Stimulated activated CD8-positive, alpha-beta memory T cell treated with anti-CD3 and anti-CD28 coated beads, Interleukin-2, amount 100 ng/mL, for 48 hours (primary cell): ENCODE results near the gene PYGO2.

ENCODE experiments used
- DNase-seq, 2 donors: peaks; one replicate each; pipeline ENCODE4 v3.0.0-alpha.2; 2020; ENCODE audit warnings: low read depth in 2 of 2

Gene PYGO2

DNA sequence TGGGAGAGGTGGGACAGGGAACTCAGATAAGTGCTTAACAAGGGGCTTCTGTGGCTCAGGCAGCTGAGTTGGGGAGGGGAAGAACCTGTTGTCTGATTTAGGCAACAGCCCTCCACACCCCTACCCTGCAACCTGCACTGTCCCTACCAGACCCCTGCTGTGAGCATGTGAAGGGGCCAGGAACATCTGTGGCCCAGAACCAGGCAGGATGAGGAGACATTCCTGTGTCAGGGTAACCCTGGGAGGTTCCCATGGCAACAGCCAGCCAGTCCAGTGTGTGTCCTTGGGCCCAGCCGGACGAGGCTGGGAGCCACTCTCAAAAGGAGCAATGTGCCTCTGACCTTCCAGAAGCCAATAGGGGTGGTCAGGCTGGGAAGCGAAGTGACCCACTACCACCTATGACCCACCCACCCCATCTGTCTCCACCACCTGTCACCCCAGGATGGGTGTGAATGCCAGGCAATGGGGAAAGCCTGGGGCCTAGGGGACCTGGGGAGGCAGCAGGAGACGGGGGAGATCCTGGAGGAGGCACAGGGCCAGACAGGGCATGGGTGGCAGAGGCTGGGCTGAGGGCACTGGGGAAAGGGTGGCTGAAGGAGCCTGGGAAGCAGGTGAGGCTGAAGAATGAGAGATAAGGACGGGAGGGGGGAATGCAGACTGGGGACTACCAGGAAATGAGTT, 20.1 kb downstream of the PYGO2 start:
- no peak for DNase-seq

DNA sequence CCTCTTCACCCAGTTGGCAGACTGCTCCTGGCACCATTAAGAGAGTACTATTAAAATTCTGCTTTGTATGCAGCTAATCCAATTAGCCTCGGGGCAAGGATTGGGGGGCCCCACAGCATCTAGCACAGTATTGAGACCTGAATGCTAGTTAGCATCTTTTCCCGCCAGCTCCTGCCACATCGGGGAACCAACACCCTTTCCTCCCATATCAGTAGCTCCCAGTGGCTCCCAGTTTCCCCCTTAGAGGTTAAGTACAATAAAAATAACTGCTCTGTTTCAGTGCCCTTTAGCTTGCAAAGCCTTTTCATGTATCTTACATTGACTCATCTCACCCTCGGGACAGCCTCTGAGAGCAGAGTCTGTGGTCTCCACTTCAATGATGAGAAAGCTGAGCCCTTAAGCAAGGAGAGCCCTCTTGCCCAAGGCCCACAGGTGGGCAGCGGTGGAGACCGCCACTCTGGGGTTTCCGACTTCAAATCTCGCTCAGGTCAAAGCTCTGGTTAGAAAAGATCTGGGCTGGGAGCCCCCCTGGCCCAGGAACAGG, 20.9 kb downstream of the PYGO2 start:
- no peak for DNase-seq

DNA sequence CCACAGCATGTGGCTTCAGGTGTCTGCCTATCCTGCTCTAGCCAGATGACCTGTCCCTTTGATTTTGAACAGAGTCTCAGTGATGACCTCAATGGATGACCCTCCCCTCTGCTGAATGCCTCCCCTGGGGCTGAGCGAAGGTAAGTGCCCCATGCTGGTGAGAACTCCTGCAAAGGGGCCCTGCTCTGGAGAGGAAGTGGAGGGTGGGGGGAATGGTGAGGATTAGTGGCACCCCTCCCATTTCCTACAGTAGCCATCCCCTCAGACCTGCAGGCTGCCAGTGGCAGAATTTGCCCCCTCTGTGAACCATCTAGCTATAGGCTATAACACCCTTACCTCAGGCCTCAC, 21.4 kb downstream of the PYGO2 start:
- DNase-seq, result no peak

GRCh38 chr1:154938604-154939399, 22.8 kb downstream of the PYGO2 start:
- no peak for DNase-seq

DNA sequence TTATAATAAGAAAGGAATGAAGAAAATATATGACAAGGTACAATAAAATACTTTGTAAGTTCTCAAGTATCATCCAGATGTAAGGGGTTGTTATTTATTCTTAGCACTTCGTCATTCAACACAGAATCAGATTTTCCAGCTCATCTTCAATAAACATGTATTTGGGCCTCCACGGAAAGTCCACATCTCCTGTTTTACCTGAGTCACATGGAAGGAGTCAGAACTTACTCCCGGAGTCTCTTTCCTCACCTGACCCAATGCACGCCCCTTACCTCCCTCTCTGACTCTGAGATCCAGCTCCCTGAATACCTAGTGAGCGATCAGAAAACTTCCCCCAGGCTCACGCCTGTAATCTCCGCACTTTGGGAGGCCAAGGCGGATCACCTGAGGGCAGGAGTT, 23.6 kb downstream of the PYGO2 start:
- DNase-seq, result no peak

GRCh38 chr1:154937085-154937987, 24.2 kb downstream of the PYGO2 start:
- DNase-seq, result peak; percentile 82

DNA sequence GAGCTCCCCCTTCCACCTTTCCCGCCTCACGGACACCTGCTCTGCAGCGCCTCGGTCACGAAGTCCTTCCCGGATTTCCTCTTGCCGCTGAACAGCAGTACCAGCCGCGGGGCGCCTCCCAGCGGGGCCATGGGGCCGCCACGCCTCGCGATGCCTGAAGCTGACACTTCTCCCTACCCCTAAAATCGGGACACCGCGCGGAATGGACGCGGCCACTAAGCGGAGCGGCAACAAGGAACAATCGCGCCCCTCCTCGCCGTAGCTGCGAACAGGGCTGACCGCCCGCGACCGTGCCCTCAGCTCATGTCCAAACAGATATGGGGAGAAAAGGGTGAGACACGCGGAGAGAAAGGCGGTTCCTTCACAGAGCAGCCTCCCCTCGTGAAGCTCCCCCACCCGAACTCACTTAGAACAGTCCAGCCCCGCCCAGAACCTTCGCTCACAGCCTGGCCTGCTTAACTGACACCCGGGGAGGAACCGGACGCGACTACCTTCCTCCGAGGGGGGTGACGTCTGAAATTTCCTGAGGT, 25.0 kb downstream of the PYGO2 start, which contains the start of gene PMVK:
PMVK (minus strand) TSS at position 165 of the 530 bp plus-strand sequence; CDS start at position 131, 34 bp downstream.
- peak; percentile 87 to 90 for DNase-seq

GRCh38 chr1:154935749-154936554, 25.6 kb downstream of the PYGO2 start:
- DNase-seq, result no peak

DNA sequence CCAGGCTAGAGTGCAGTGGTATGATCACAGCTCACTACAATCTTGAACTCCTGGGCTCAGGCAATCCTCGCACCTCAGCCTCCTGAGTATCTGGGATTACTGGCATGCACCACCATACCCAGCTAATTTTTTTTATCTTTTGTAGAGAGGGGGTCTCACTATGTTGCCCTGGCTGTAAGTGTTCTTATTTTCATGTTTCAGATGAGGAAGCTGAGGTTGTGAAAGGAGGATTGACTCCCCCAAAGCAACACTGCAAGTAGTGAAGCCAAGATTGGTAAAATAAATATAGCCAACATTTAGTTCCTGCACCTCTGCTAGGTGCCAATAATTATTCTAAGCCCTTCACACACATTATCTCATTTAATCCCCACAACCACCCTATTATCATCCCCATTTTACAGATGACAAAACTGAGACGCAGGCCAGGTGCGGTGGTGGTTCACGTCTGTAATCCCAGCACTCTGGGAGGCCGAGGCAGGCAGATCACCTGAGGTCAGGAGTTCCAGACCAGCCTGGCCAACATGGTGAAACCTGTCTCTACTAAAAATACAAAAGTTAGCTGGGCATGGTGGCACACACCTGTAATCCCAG, 27.1 kb downstream of the PYGO2 start:
- DNase-seq, result no peak

DNA sequence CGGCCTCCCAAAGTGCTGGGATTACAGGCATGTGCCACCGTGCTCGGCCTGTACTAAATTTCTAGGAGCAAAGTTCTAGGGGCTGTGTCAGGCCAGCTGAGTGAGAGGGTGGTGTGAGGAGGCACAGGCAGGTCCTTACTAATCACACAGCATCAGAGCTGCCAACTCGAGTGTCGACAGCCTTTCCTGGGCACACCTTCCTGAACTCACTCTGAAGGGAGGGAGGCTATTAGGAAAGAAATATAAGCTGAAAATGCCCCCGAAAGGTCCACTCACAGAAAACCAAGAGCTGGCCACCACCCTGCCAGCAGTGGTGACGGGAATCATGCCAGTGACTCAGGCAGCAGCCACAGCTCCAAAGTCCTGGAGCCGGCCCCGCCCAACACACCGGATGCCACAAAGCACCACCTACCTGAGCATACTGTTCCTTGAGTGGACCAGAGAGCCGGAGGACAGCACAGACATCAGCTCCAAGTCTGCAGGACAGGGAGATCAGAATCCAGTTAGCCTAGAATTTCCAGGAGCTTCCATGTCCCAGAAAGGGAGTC, 29.6 kb downstream of the PYGO2 start:
- no peak for DNase-seq

DNA sequence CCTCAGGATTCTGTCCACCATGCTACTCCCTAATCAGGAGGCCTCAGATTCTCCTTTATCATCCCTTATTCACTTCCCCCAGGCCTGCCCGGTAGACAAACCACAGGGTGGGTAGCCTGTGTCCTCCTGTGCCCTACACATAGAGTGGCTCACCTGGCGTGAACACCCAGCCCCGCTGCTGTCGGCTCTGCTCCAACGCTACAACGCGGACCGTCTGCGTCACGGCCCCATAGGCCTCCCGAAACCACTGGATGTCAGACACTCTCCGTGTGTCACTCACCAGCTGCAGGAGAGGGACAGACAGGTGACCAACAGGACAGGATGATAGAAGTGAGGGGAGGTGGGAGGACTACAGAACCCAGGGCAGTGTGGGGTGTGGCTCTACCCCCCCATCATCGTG, 35.4 kb downstream of the PYGO2 start:
- DNase-seq, result no peak

DNA sequence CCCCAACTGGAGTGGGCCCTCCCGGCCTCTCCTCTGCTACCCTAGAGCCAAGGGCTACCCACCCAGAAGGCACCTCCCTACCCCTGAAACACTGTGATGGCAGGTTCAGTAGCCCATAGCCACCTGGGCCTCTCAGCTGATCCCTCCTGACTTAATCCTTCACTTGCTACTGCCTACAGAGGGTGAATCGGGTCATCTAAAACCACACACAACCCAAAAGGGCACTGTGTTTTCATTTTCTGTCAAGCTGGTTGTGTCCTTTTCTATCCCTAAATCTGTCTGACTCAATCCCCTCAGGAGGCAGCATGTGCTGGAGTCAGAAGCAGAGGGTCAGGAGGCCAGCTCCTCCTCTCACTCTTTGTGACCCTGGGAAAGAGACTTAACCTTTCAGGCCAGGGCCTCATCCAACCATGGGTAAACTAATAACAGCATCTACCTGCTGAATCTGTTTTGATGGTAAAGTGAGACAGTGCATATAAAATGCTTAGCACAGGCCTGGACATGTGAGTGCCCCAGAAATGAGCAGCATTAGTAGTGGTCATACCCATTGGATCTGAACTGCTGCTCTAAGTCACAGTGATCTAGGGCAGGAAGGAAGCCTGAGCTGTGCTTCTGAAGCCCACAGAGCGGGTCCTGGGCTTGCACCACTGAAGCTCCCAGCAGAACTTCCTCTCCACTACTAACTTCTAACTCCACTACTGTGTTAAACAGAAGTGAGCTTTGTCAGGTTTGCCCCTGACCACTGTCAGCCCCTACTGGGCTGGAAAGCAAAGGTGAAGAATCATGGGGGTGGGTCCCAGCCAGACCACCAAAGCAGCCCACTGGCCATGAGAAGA, 36.0 kb downstream of the PYGO2 start:
- no peak for DNase-seq

DNA sequence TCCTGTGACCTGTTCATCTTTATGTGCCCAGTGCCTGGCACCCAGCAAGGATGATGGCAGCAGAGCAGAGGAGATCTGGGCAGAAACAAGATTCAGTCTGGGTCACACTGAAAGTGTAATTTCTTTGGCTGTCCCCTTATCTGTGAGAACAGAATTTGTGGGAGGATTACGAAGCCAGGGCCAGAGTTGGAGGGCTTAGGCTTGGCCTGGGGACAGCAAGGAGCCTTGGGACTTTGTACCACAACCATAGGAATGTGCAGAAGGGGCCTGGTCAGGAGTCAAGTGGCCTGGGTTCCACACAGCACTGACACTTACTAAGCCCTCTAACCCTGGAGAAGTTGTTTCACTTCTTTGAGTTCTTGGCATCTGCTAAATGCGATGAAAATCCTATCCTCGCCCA, 37.9 kb downstream of the PYGO2 start:
- no peak for DNase-seq

DNA sequence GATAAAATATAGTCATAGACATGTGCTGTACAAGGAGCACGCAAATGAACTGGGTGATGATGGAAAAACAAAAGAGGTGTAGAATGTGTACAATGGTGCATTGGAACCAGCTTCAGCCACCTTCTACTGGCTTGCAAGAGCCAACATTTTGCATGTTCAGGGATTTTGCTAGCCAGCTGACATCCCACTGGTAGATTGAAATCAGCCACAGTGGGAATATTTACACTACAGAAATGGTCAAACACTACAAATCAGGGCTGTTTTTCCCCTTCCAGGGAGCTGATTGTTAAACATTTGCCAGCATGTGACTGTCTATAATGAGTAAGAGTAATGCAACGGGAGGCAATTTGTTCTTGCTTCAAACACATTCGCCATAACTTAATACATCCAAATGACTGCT, 48.3 kb downstream of the PYGO2 start:
- no peak for DNase-seq

DNA sequence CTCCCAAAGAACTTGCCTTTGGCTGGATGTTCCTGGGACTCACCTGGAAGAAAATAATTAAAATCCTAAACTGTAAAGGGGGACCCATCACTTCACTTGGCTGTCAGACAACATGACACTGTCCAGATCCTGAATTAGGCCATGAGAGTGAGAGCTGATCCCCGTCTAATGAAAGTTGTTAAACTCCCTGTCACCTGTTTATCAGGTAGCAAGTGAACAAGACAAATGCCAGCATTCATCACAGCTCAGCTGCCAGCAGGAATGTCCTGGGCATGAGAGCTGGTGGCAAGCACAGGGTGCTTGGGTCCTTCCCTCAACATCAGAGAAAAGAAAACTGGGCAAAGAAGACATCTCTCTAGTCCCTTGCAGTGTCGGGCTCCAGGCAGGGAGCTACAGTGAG, 48.8 kb downstream of the PYGO2 start:
- DNase-seq, result no peak

- no peak for DNase-seq
Measured at GRCh38 chr1:154911691-154912550, 49.7 kb downstream of the PYGO2 start.

DNA sequence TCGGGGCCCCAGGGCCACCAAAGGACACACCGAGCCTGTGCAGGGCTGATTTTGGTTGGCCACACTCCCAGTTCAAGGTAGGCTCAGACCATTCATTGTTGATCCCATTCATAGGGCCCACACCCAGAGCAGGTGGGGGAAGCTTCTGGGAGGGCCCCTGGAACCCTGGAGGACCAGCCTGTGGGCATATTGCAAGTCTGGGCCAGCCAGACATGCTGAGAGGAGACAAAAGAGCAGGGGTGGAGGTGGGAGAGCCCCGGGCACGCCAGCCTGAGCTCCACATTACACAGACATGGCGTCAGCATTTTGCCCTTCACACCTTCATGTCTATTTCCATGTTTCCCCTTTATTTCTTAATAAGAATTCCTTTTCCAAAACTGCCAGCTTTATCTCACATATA, 50.7 kb downstream of the PYGO2 start:
- no peak for DNase-seq

DNA sequence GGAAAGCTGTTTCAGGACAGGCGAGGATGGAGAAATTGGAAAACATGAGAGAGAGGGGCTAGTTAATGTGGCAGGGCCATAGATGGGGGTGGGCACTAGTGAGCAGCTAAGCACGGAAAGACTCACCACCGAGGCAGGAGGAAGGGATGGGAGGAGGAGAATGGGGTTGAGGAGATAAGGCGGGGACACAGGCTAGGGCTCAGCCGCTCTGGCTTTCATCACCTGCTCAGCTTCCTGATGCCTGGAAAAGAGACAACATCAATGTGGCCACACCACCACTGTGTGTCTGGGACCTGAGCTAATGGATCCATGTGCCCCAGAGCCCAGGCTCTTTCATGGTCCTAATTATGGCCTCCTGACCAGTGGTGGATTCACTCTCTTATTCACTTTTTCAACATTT, 52.6 kb downstream of the PYGO2 start:
- no peak for DNase-seq
